ENCODE results near the gene CCSER1.
"Not testable (repeated sequence)": the region's sequence is repeated elsewhere in the genome, so short reads cannot be mapped to it uniquely, and the experiment has no call there.

The CCSER1 gene

GRCh38 chr4:91128519-91128918 lies 1001.3 kb downstream of the CCSER1 start:
- H3K9me3 Mint-ChIP-seq = peaks cover 0 to 6% of the 10 kb centered on the region in 2 donors
- no peaks in the 10 kb centered on the region for H3K27me3 Mint-ChIP-seq
- ATAC-seq (no peak), DNase-seq (no peak)
- H3K27ac Mint-ChIP-seq = no peak overlapping the region
- no peak overlapping the region for H3K4me3 Mint-ChIP-seq
- H3K4me1 Mint-ChIP-seq = no peaks in the 10 kb centered on the region

DNA sequence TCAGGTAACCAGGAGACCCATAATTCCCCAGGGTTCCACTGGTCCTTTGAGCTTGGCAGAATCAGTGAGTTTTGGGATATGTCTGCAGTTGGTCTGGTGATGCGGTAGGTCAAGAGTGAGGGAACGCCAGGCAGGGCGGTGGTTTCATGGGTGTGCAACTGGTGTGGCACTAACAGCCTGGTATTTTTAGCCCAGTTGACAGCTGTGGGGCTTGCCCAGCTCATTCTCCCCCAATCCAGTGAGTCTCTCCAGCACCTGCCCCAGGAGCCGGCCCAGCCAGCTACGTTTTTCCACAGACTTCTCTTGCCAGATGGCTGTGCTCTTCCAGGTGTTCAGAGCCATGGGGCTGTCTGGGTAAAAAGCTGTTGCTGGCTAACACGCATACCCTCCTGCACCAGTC lies 1019.9 kb downstream of the CCSER1 start:
- ATAC-seq (no peak), DNase-seq (no peak)
- no peaks in the 10 kb centered on the region for H3K27me3 Mint-ChIP-seq
- H3K9me3 Mint-ChIP-seq = peaks cover 21 to 47% of the 10 kb centered on the region in 2 donors
- H3K4me1 Mint-ChIP-seq = no peaks in the 10 kb centered on the region
- no peak overlapping the region for H3K4me3 Mint-ChIP-seq
- no peak overlapping the region for H3K27ac Mint-ChIP-seq

DNA sequence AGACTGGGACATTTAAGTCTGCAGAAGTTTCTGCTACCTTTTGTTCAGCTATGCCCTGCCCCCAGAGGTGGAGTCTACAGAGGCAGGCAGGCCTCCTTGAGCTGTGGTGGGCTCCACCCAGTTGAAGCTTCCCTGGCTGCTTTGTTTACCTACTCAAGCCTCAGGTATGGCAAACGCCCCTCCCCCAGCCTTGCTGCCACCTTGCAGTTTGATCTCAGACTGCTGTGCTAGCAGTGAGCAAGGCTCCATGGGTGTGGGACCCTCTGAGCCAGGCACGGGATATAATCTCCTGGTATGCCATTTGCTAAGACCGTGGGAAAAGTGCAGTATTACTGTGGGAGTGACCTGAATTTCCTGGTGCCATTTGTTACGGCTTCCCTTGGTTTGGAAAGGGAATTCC lies 1026.8 kb downstream of the CCSER1 start:
- H3K27ac Mint-ChIP-seq, ATAC-seq, H3K4me1 Mint-ChIP-seq, H3K4me3 Mint-ChIP-seq, H3K27me3 Mint-ChIP-seq, DNase-seq: not testable (repeated sequence)
- H3K9me3 Mint-ChIP-seq = peaks cover 17 to 36% of the 10 kb centered on the region in 2 donors

DNA sequence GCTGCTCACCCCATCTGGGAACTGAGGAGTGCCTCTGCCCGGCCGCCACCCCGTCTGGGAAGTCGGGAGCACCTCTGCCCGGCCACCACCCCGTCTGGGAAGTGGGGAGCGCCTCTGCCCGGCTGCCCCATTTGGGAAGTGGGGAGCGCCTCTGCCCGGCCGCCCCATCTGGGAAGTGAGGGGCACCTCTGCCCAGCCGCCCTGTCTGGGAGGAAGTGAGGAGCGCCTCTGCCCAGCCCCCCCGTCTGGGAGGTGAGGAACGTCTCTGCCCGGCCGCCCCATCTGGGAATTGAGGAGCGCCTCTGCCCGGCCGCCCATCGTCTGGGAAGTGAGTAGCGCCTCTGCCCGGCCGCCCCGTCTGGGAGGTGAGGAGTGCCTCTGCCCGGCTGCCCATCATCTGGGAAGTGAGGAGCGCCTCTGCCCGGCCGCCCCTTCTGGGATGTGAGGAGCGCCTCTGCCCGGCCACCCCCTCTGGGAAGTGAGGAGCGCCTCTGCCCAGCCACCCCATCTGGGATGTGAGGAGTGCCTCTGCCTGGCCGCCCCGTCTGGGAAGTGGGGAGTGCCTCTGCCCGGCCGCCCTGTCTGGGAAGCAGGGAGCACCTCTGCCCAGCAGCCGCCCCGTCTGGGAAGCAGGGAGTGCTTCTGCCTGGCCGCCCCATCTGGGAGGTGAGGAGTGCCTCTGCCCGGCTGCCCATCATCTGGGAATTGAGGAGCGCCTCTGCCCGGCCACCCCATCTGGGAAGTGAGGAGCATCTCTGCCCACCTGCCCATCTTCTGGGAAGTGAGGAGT lies 1040.9 kb downstream of the CCSER1 start:
- not testable (repeated sequence) for H3K27ac Mint-ChIP-seq, H3K27me3 Mint-ChIP-seq, H3K9me3 Mint-ChIP-seq, H3K4me3 Mint-ChIP-seq, DNase-seq, H3K4me1 Mint-ChIP-seq, ATAC-seq

- Mint-ChIP-seq H3K4me1 (no peaks in the 10 kb centered on the region), H3K27ac (no peak overlapping the region), H3K27me3 (no peaks in the 10 kb centered on the region), H3K4me3 (no peak overlapping the region), H3K9me3 (no peaks in the 10 kb centered on the region)
- no peak for ATAC-seq
- DNase-seq = no peak
Observed at GRCh38 chr4:91170768-91171167, 1043.6 kb downstream of the CCSER1 start.

DNA sequence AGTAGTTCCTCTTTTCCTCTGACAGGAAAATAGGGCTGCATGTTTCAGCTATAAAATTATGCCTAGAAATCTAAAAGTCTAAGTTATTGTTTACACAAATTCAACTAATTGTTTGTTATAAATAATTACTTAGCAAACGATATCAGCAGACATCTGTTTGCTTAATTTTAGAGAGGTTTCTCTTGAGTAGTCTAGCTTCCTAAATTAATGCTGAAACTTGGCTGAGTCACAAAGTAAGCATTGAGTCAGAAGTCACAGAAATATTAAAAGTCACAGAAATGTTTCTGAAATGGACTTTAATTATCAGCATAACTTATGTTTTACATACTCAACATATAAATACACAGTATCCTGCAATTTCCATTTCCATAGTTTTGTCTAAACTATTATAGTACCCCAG lies 1044.0 kb downstream of the CCSER1 start:
- no peak for DNase-seq
- no peak overlapping the region for H3K4me3 Mint-ChIP-seq
- no peak for ATAC-seq
- no peak overlapping the region for H3K27ac Mint-ChIP-seq
- no peaks in the 10 kb centered on the region for H3K4me1 Mint-ChIP-seq
- no peaks in the 10 kb centered on the region for H3K9me3 Mint-ChIP-seq
- no peaks in the 10 kb centered on the region for H3K27me3 Mint-ChIP-seq

DNA sequence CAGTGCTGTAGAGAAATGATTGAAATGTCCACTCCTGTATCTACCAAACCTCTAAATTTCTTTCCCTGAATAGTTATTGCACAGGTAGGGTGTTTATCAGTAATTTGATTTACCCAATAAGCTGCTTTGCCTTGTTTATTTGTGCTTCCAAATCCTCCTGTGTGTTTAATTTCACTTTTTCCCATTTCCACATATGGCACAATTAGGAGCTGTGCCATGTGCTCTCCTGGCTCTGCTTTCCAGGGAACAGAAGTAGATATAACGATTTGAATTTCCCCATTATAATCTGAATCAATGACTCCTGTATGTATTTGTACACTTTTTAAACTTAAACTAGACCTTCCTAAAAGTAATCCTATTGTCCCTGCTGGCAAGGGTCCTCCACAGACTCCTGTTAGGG lies 1057.9 kb downstream of the CCSER1 start:
- H3K4me1 Mint-ChIP-seq, ATAC-seq, H3K27me3 Mint-ChIP-seq, DNase-seq, H3K9me3 Mint-ChIP-seq, H3K27ac Mint-ChIP-seq, H3K4me3 Mint-ChIP-seq: not testable (repeated sequence)

GRCh38 chr4:91198951-91199350 lies 1071.8 kb downstream of the CCSER1 start:
- ATAC-seq (no peak), DNase-seq (no peak)
- H3K27ac Mint-ChIP-seq = no peak overlapping the region
- no peaks in the 10 kb centered on the region for H3K27me3 Mint-ChIP-seq
- peaks cover 0 to 4% of the 10 kb centered on the region in 2 donors for H3K9me3 Mint-ChIP-seq
- no peaks in the 10 kb centered on the region for H3K4me1 Mint-ChIP-seq
- H3K4me3 Mint-ChIP-seq = no peak overlapping the region

DNA sequence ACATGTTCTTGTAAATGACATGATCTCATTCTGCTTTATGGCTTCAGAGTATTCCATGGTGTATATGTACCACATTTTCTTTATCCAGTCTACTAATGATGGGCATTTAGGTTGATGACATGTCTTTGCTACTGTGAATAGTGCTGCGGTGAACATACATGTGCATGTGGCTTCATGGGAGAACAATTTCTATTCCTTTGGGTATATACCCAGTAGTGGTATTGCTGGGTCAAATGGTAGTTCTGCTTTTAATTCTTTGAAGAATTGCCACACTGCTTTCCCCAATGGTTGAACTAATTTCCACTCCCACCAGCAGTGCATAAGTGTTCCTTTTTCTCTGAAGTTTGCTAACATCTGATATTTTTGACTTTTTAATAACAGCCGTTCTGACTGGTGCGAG lies 1080.3 kb downstream of the CCSER1 start:
- H3K27ac Mint-ChIP-seq = no peak overlapping the region
- H3K4me3 Mint-ChIP-seq = no peak overlapping the region
- ATAC-seq (no peak), DNase-seq (no peak)
- H3K4me1 Mint-ChIP-seq = no peaks in the 10 kb centered on the region
- peaks cover 0 to 18% of the 10 kb centered on the region in 2 donors for H3K9me3 Mint-ChIP-seq
- no peaks in the 10 kb centered on the region for H3K27me3 Mint-ChIP-seq

DNA sequence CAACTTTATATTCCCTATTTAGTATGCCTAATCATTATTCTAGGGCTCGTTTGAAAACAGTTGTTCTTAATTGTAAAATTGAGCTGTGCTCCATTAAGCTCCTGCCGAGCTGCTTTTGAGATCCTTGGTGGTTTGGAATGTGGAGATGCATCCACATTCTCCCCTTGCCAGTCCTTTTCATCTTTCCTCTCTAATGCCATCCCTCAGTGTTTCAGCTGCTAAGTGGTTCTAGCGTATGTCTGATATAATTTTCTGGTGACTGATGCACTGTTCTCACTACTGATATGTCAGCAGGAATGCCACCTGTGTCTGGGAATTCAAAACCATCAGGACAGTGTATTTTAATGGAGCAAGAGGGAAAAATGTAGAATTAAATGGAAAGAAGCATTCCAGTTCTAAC lies 1085.0 kb downstream of the CCSER1 start:
- Mint-ChIP-seq H3K27ac (no peak overlapping the region), H3K27me3 (no peaks in the 10 kb centered on the region), H3K4me1 (no peaks in the 10 kb centered on the region), H3K9me3 (peaks cover 4 to 18% of the 10 kb centered on the region in 2 donors), H3K4me3 (no peak overlapping the region)
- no peak for ATAC-seq
- DNase-seq = no peak

GRCh38 chr4:91217831-91218403 lies 1090.7 kb downstream of the CCSER1 start:
- DNase-seq, H3K9me3 Mint-ChIP-seq, ATAC-seq, H3K27ac Mint-ChIP-seq, H3K4me1 Mint-ChIP-seq, H3K27me3 Mint-ChIP-seq, H3K4me3 Mint-ChIP-seq: not testable (repeated sequence)

DNA sequence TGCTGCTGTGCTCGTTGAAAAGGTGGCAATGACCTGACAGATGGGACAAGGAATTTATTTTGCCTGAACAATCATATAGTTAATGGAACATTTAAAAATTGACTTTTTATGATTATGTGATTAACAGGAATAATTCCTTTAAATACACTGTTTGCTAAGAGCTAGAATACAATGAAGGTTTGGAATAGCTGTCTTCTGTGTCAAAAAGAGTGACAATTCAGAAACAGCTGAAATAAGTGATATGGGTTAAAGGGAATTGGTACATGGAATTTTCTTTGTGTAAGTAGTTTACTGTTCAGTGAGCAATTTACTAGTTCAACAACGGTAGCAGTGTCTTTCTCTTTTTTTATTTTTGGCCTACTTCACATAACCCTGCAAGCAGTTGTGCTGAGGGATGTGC lies 1093.1 kb downstream of the CCSER1 start:
- no peak overlapping the region for H3K4me3 Mint-ChIP-seq
- peaks cover 0 to 4% of the 10 kb centered on the region in 2 donors for H3K9me3 Mint-ChIP-seq
- H3K27me3 Mint-ChIP-seq = no peaks in the 10 kb centered on the region
- DNase-seq (no peak), ATAC-seq (no peak)
- no peaks in the 10 kb centered on the region for H3K4me1 Mint-ChIP-seq
- no peak overlapping the region for H3K27ac Mint-ChIP-seq

GRCh38 chr4:91222014-91222413 lies 1094.8 kb downstream of the CCSER1 start:
- DNase-seq = no peak
- H3K27ac Mint-ChIP-seq = no peak overlapping the region
- no peaks in the 10 kb centered on the region for H3K27me3 Mint-ChIP-seq
- H3K9me3 Mint-ChIP-seq = no peaks in the 10 kb centered on the region
- no peak for ATAC-seq
- H3K4me1 Mint-ChIP-seq = no peaks in the 10 kb centered on the region
- no peak overlapping the region for H3K4me3 Mint-ChIP-seq

DNA sequence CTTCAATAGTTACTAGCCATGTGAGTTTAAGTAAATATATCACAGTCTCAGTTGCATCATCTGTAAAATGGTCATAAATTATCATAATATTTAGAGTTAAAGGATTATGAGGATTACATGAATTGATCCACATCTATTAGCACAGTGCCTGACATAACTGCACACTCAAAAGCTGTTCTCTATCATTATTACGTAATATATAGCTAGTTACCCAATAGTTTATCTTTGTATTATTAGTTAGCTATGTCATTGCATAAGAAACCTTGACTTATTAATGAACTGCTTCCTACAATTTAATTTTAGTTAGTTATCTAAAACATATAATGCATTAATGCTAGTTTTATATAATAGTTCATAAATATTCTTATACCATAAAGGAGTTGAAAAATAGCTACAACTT lies 1099.7 kb downstream of the CCSER1 start:
- H3K4me3 Mint-ChIP-seq = no peak overlapping the region
- DNase-seq = no peak
- peaks cover 0 to 9% of the 10 kb centered on the region in 2 donors for H3K9me3 Mint-ChIP-seq
- H3K27ac Mint-ChIP-seq = no peak overlapping the region
- no peaks in the 10 kb centered on the region for H3K4me1 Mint-ChIP-seq
- no peaks in the 10 kb centered on the region for H3K27me3 Mint-ChIP-seq
- no peak for ATAC-seq

DNA sequence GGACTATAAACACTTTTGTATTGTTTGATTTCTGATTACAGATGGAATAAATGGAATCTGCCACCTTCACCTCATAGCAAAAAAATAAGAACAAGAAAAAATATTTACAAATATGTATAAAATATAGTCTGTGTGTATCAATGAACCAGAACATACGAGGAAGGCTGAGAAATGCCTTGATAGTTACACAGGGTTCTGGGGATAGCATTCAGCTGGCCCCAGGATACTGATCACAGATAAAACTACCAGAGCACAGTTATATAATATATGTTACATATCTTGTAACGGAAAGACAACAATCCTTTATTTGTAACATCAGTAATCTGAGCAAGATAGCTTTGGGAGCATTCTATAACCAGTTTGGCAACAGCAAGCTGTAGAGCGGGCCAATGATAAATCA lies 1101.5 kb downstream of the CCSER1 start:
- Mint-ChIP-seq H3K27ac (no peak overlapping the region), H3K27me3 (no peaks in the 10 kb centered on the region), H3K9me3 (peaks cover 5 to 9% of the 10 kb centered on the region in 2 donors), H3K4me3 (no peak overlapping the region), H3K4me1 (no peaks in the 10 kb centered on the region)
- DNase-seq (no peak), ATAC-seq (no peak)

DNA sequence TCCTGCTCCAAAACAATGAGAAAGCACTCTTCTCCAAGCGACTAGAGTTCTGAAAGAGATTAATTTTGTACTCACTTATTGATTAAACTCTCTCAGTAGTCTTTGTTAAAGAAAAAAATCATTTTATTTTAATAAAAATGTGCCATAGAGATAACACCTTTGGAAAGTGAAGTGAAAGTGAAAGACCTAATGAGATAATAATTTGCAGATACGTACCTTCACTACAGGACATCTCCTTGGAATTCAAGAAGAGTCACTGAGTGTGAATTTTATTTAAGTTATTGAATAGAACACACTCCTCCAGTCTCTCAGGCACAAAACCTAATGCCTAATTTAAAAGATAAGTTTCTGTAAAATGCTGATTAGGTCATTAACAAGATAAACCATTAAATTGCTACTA lies 1106.0 kb downstream of the CCSER1 start:
- H3K27me3 Mint-ChIP-seq = no peaks in the 10 kb centered on the region
- peaks cover 5 to 9% of the 10 kb centered on the region in 2 donors for H3K9me3 Mint-ChIP-seq
- H3K4me3 Mint-ChIP-seq = no peak overlapping the region
- DNase-seq (no peak), ATAC-seq (no peak)
- H3K4me1 Mint-ChIP-seq = no peaks in the 10 kb centered on the region
- no peak overlapping the region for H3K27ac Mint-ChIP-seq

- no peak for ATAC-seq
- DNase-seq = no peak
- Mint-ChIP-seq H3K27ac (no peak overlapping the region), H3K4me3 (no peak overlapping the region), H3K27me3 (no peaks in the 10 kb centered on the region), H3K9me3 (peaks cover 8% of the 10 kb centered on the region in 2 donors), H3K4me1 (no peaks in the 10 kb centered on the region)
Observed at GRCh38 chr4:91243132-91243531, 1115.9 kb downstream of the CCSER1 start.
